Colonic mucosa (tissue), 4 donors: ENCODE measurements around the gene CTNNBIP1. TPM values are rescaled to one million over a fixed set of nuclear protein-coding genes. Genes with fewer than 3 reads are reported as not detected.

ENCODE experiments used
- DNase-seq: peaks from one replicate; pipeline ENCODE4 v3.0.0-alpha.2; 2020
- H3K27ac ChIP-seq: fragments of 200-600 bp; one replicate; pipeline ENCODE4 v1.8.0; 2021
- H3K27me3 ChIP-seq: fragments of 200-600 bp; one replicate; pipeline ENCODE4 v1.8.0; 2021
- H3K36me3 ChIP-seq: fragments of 200-600 bp; one replicate; pipeline ENCODE4 v1.8.0; 2021
- H3K4me1 ChIP-seq: fragments of 200-600 bp; one replicate; pipeline ENCODE4 v1.8.0; 2021; ENCODE audit warnings: mild to moderate bottlenecking
- H3K4me3 ChIP-seq: fragments of 200-600 bp; one replicate; pipeline ENCODE4 v1.8.0; 2021
- H3K9ac ChIP-seq, 2 donors: one replicate each; pipeline ENCODE4 v1.7.0; 2013; ENCODE audit warnings: control low read depth in 2 of 2, low read depth in 2 of 2, low read length in 2 of 2
- H3K9me3 ChIP-seq: fragments of 200-600 bp; one replicate; pipeline ENCODE4 v1.8.0; 2021
- intact Hi-C: fragments of 100-400 bp; cut with DNase I; formaldehyde crosslinking; loops from one replicate; pipeline ENCODE4 v1.14.1; 2022
- total RNA-seq, 2 donors: library from RNA; stranded (reverse); fragmentation: NEBNext Ultra II Directional in 1 of 2; extraction: Animal tissue kit (Norgen Biotek cat#: 25700) in 1 of 2; gene quantifications; one replicate each; pipeline ENCODE4 v1.2.1, GENCODE V29; 2021
- TF ChIP-seq, protein P1 (sequence below): fragments of 200-600 bp; IDR thresholded peaks from one replicate; pipeline ENCODE4 v1.8.0; 2022; ENCODE audit warnings: antibody characterized with exemption, mild to moderate bottlenecking
- donor health status: healthy.
- donor health status: DM: no; HTN: no; CAD: no.
- donor health status: DM: no; HTN: no; CAD: no.

CTNNBIP1 gene, protein sequence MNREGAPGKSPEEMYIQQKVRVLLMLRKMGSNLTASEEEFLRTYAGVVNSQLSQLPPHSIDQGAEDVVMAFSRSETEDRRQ
- total RNA-seq: 10 to 100 TPM; 28.1 to 30.1 TPM

- no peaks in the 10 kb centered on the region for H3K9me3 ChIP-seq
- H3K9ac ChIP-seq: peak within 1 kb of the TSS; percentile 86 to 97
- no peaks in the 10 kb centered on the region for H3K27me3 ChIP-seq
- peak within 1 kb of the TSS; percentile 89 for H3K27ac ChIP-seq
- H3K4me3 ChIP-seq: peak within 1 kb of the TSS; percentile 72
- no peak for DNase-seq
- H3K4me1 ChIP-seq: peaks cover 4% of the 10 kb centered on the region
- intact Hi-C loops: loop anchor here (5.0 kb wide), 1 partner anchor 33 kb away; no protein-coding TSS in a partner anchor
- H3K36me3 ChIP-seq: no peaks in the 10 kb centered on the region
- TF ChIP-seq, protein P1, sequence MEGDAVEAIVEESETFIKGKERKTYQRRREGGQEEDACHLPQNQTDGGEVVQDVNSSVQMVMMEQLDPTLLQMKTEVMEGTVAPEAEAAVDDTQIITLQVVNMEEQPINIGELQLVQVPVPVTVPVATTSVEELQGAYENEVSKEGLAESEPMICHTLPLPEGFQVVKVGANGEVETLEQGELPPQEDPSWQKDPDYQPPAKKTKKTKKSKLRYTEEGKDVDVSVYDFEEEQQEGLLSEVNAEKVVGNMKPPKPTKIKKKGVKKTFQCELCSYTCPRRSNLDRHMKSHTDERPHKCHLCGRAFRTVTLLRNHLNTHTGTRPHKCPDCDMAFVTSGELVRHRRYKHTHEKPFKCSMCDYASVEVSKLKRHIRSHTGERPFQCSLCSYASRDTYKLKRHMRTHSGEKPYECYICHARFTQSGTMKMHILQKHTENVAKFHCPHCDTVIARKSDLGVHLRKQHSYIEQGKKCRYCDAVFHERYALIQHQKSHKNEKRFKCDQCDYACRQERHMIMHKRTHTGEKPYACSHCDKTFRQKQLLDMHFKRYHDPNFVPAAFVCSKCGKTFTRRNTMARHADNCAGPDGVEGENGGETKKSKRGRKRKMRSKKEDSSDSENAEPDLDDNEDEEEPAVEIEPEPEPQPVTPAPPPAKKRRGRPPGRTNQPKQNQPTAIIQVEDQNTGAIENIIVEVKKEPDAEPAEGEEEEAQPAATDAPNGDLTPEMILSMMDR: no peak
These were observed at the start of gene CTNNBIP1 for GRCh38 chr1:9910076-9910422. TSS of gene CTNNBIP1 (minus strand) at chr1:9910269. CDS start at chr1:9872064, 38,205 bp downstream.

- TF ChIP-seq, protein P1: no peak
- no peaks in the 10 kb centered on the region for H3K4me1 ChIP-seq
- H3K4me3 ChIP-seq: no peak overlapping the region
- H3K9ac ChIP-seq: no peak overlapping the region
- DNase-seq: no peak
- H3K27me3 ChIP-seq: no peaks in the 10 kb centered on the region
- H3K9me3 ChIP-seq: no peaks in the 10 kb centered on the region
- no peak overlapping the region for H3K27ac ChIP-seq
- intact Hi-C loops: no loop called here
- H3K36me3 ChIP-seq: no peaks in the 10 kb centered on the region
These were observed 47.7 kb upstream of the CTNNBIP1 start for GRCh38 chr1:9957726-9958125.

DNA sequence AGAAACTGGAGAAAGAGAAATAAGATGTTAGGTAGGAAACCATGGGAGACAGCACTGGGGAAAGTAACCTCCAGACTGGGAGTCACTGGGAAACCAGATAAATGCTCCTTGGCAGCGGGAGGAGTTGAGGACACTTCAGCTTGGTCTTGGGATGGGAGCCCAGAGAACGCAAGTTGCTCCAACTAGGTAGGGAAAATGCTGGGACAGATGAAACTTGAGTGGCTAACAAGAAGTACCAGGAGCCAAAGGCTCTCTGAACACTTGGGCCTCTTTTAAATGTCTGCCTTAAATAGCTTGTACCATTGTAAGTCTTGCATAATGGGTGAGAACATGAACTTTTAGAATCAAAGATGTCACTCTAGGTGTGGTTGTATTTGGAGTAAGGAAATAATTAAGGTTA lies 36.2 kb upstream of the CTNNBIP1 start:
- TF ChIP-seq, protein P1: no peak
- Histone ChIP-seq H3K9ac (no peak overlapping the region), H3K27me3 (no peaks in the 10 kb centered on the region), H3K4me3 (no peak overlapping the region), H3K4me1 (no peaks in the 10 kb centered on the region), H3K9me3 (no peaks in the 10 kb centered on the region), H3K27ac (no peak overlapping the region), H3K36me3 (no peaks in the 10 kb centered on the region)
- DNase-seq: no peak
- intact Hi-C loops: loop anchor here (5.0 kb wide), 1 partner anchor 86 kb away; the partner anchor contains the start of gene UBE4B

- peak within 1 kb of the TSS; percentile 83 to 97 for H3K9ac ChIP-seq
- peak within 1 kb of the TSS; percentile 90 for H3K27ac ChIP-seq
- H3K36me3 ChIP-seq: no peaks in the 10 kb centered on the region
- intact Hi-C loops: loop anchor here (2.0 kb wide), 1 partner anchor 68 kb away; no protein-coding TSS in a partner anchor
- H3K4me3 ChIP-seq: peak within 1 kb of the TSS; percentile 77
- no peaks in the 10 kb centered on the region for H3K9me3 ChIP-seq
- no peaks in the 10 kb centered on the region for H3K27me3 ChIP-seq
- TF ChIP-seq, protein P1: no peak
- no peaks in the 10 kb centered on the region for H3K4me1 ChIP-seq
- DNase-seq: peak; percentile 95
These were observed 33.1 kb upstream of the CTNNBIP1 start, which contains the start of the genes LZIC and NMNAT1 for GRCh38 chr1:9942939-9943788. TSS of gene LZIC (minus strand) at chr1:9943391. CDS start at chr1:9936619, 6,772 bp downstream. TSS of gene NMNAT1 (plus strand) at chr1:9943475. CDS start at chr1:9972074, 28,599 bp downstream.

GRCh38 chr1:9942399-9942938 lies 32.4 kb upstream of the CTNNBIP1 start:
- H3K4me1 ChIP-seq: no peaks in the 10 kb centered on the region
- peak overlapping the region; percentile 83 to 97 for H3K9ac ChIP-seq
- no peaks in the 10 kb centered on the region for H3K27me3 ChIP-seq
- peak overlapping the region; percentile 90 for H3K27ac ChIP-seq
- peak overlapping the region; percentile 77 for H3K4me3 ChIP-seq
- intact Hi-C loops: loop anchor here (2.0 kb wide), 1 partner anchor 68 kb away; no protein-coding TSS in a partner anchor
- peak; percentile 55 for DNase-seq
- no peaks in the 10 kb centered on the region for H3K9me3 ChIP-seq
- H3K36me3 ChIP-seq: no peaks in the 10 kb centered on the region
- TF ChIP-seq, protein P1: peak; percentile 37
